ENCODE results near the gene CDK5. TPM values are rescaled to one million over a fixed set of nuclear protein-coding genes. Genes with fewer than 3 reads are reported as not detected.

CDK5 gene
- total and polyA plus RNA-seq, 10 of the 15 experiments (the other 5 are each of a cell fraction or from before 2014, with no cell fraction given), result 1.5 to 33.4 (median 21.6) TPM

DNA sequence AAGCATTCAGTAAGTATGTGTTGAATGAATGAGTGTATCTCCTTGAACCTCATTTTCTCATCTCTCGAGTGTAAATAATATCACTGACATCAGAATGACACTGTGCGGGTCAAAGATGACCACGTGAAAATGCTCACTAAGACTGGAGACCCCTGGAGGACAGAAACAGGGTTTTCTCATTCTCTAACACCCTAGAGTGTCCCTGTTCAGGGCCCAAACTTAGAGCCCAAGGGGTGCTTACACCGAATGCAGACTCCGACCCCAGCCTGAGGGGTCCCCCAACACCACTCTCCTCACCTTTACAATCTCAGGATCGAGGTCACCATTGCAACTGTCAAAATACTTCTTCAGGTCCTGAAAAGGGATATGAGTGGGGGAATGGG is 1.4 kb downstream of the CDK5 start:
- Histone ChIP-seq H3K4me3 (no peak overlapping the region), H3K4me1 (ENCODE audit: control insufficient read depth, insufficient read depth, low read length) (peaks cover 24% of the 10 kb centered on the region), H3K27ac (ENCODE audit: control insufficient read depth, insufficient read depth) (no peak overlapping the region), H3K27me3 (replicated peaks in 1 of 2; ENCODE audit: control insufficient read depth in 2 of 2, insufficient read depth in 2 of 2, low read length in 1 of 2) (no peaks in the 10 kb centered on the region), H3K9ac (ENCODE audit: control insufficient read depth, insufficient read depth, low read length) (no peak overlapping the region), H2AFZ (ENCODE audit: control insufficient read depth, low read depth, low read length) (no peak overlapping the region), H4K20me1 (ENCODE audit: control insufficient read depth, insufficient read depth) (no peaks in the 10 kb centered on the region), H3K9me3 (replicated peaks; ENCODE audit: control insufficient read depth, insufficient read depth, low read length) (no peaks in the 10 kb centered on the region), H3K4me2 (ENCODE audit: control insufficient read depth, insufficient read depth) (peak overlapping the region; percentile 95; the same call in 1 of the 2 replicates), H3K79me2 (ENCODE audit: control insufficient read depth, insufficient read depth, low read length) (peaks cover 16% of the 10 kb centered on the region), H3K36me3 (ENCODE audit: control insufficient read depth in 2 of 2, insufficient read depth in 2 of 2, low read length in 1 of 2) (no peaks in the 10 kb centered on the region)
- no TSS peak for BruUV-seq (replicated peaks)
- ChIA-PET SMC1A (ENCODE audit: uncharacterized antibody, unreplicated experiment) (no interaction called here), RAD21 (ENCODE audit: unreplicated experiment) (no interaction called here), CTCF (no interaction called here), POLR2A (no interaction called here)
- intact Hi-C loops (cut with micrococcal nuclease; ENCODE audit: unreplicated experiment), result no loop called here
- DNase-seq (ENCODE audit: low read depth, low spot score) (no peak), ATAC-seq (no peak), FAIRE-seq (no peak)
- in situ Hi-C loops (cut with MboI), result no loop called here
- no peak for TF ChIP-seq SREBF2 (IDR thresholded peaks at IDR 0.05; ENCODE audit: low read length)
- 94% methylated on average over 6 of the region's 6 CpGs for WGBS (ENCODE audit: insufficient coverage, insufficient replicate concordance, low lambda C conversion rate, missing lambda C conversion rate)

DNA sequence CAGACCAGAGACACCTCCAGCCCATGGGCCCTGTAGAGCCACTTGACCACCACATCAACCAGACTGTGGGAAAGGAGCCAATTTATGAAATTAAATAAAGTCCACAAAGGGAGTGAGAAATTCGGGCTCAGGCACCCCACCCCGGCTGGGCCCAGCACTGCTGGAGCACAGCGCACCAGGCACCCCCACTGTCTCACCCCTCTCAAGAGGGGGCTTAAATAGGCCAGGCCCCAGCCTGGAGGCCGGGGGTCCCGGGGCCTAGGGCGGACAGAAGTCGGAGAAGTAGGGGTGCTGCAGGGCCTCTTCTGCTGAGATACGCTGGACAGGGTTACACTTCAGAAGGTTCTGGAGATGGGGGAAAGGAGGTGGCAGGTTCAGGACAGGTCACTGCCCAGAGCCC is 3.9 kb downstream of the CDK5 start:
- SMC1A ChIA-PET (ENCODE audit: uncharacterized antibody, unreplicated experiment), result no interaction called here
- Histone ChIP-seq H3K36me3 (ENCODE audit: control insufficient read depth in 2 of 2, insufficient read depth in 2 of 2, low read length in 1 of 2) (no peaks in the 10 kb centered on the region), H3K27ac (ENCODE audit: control insufficient read depth, insufficient read depth) (no peak overlapping the region), H4K20me1 (ENCODE audit: control insufficient read depth, insufficient read depth) (no peaks in the 10 kb centered on the region), H3K9ac (ENCODE audit: control insufficient read depth, insufficient read depth, low read length) (no peak overlapping the region), H2AFZ (ENCODE audit: control insufficient read depth, low read depth, low read length) (no peak overlapping the region), H3K9me3 (replicated peaks; ENCODE audit: control insufficient read depth, insufficient read depth, low read length) (no peaks in the 10 kb centered on the region), H3K4me1 (ENCODE audit: control insufficient read depth, insufficient read depth, low read length) (peaks cover 12% of the 10 kb centered on the region), H3K4me3 (no peak overlapping the region), H3K27me3 (replicated peaks in 1 of 2; ENCODE audit: control insufficient read depth in 2 of 2, insufficient read depth in 2 of 2, low read length in 1 of 2) (no peaks in the 10 kb centered on the region; a peak in 1 of 4 replicates), H3K79me2 (ENCODE audit: control insufficient read depth, insufficient read depth, low read length) (peaks cover 2% of the 10 kb centered on the region), H3K4me2 (ENCODE audit: control insufficient read depth, insufficient read depth) (no peak overlapping the region)
- no TSS peak for BruUV-seq (replicated peaks)
- no peak for FAIRE-seq
- TF ChIP-seq CREB1 (IDR thresholded peaks at IDR 0.05; ENCODE audit: low read depth) (no peak), RAD21 (IDR thresholded peaks at IDR 0.05; ENCODE audit: insufficient read depth, low read depth, low read length) (no peak), ZSCAN29 (IDR thresholded peaks at IDR 0.05) (no peak), ESRRA (IDR thresholded peaks at IDR 0.05; ENCODE audit: low read length) (no peak), NR2C1 (IDR thresholded peaks at IDR 0.05) (no peak), ETV6 (conservative IDR thresholded peaks at IDR 0.05 in 1 of 2, IDR thresholded peaks at IDR 0.05 in 1 of 2; ENCODE audit: borderline replicate concordance in 1 of 2, low read depth in 1 of 2) (no peak), PAX5 (IDR thresholded peaks at IDR 0.05; ENCODE audit: borderline replicate concordance, low read depth, low read length) (no peak), ZNF217 (IDR thresholded peaks at IDR 0.05) (no peak)
- TF ChIP-seq, protein P1, sequence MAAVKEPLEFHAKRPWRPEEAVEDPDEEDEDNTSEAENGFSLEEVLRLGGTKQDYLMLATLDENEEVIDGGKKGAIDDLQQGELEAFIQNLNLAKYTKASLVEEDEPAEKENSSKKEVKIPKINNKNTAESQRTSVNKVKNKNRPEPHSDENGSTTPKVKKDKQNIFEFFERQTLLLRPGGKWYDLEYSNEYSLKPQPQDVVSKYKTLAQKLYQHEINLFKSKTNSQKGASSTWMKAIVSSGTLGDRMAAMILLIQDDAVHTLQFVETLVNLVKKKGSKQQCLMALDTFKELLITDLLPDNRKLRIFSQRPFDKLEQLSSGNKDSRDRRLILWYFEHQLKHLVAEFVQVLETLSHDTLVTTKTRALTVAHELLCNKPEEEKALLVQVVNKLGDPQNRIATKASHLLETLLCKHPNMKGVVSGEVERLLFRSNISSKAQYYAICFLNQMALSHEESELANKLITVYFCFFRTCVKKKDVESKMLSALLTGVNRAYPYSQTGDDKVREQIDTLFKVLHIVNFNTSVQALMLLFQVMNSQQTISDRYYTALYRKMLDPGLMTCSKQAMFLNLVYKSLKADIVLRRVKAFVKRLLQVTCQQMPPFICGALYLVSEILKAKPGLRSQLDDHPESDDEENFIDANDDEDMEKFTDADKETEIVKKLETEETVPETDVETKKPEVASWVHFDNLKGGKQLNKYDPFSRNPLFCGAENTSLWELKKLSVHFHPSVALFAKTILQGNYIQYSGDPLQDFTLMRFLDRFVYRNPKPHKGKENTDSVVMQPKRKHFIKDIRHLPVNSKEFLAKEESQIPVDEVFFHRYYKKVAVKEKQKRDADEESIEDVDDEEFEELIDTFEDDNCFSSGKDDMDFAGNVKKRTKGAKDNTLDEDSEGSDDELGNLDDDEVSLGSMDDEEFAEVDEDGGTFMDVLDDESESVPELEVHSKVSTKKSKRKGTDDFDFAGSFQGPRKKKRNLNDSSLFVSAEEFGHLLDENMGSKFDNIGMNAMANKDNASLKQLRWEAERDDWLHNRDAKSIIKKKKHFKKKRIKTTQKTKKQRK (IDR thresholded peaks at IDR 0.05; ENCODE audit: low read depth, low read length), result no peak
- TF ChIP-seq, protein P2, sequence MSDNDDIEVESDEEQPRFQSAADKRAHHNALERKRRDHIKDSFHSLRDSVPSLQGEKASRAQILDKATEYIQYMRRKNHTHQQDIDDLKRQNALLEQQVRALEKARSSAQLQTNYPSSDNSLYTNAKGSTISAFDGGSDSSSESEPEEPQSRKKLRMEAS (IDR thresholded peaks at IDR 0.05; ENCODE audit: low read depth, low read length), result no peak
- TF ChIP-seq, protein P3, sequence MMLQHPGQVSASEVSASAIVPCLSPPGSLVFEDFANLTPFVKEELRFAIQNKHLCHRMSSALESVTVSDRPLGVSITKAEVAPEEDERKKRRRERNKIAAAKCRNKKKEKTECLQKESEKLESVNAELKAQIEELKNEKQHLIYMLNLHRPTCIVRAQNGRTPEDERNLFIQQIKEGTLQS (IDR thresholded peaks at IDR 0.05; ENCODE audit: borderline replicate concordance, extremely low read depth, low read depth, low read length), result no peak
- POLR2A ChIA-PET, result no interaction called here
- in situ Hi-C loops (cut with MboI), result no loop called here
- intact Hi-C loops (cut with micrococcal nuclease; ENCODE audit: unreplicated experiment), result no loop called here
- 82% methylated on average over 8 of the region's 8 CpGs for WGBS (ENCODE audit: insufficient coverage, insufficient replicate concordance, low lambda C conversion rate, missing lambda C conversion rate)
- CTCF ChIA-PET, result no interaction called here
- DNase-seq (ENCODE audit: low read depth, low spot score), result no peak
- RAD21 ChIA-PET (ENCODE audit: unreplicated experiment), result no interaction called here
- ATAC-seq, result no peak
